Liver (tissue), 2 donors: ENCODE data around the gene BRWD1.

Source experiments
- GABPA ChIP-seq, 2 donors: IDR thresholded peaks in 1 of 2; conservative IDR thresholded peaks in 1 of 2; 2 replicates each; pipeline ENCODE4 v1.6.1; 2016; ENCODE audit warnings: antibody characterized with exemption in 2 of 2, mild to moderate bottlenecking in 1 of 2, moderate library complexity in 1 of 2
- TF ChIP-seq, protein P1 (sequence below): IDR thresholded peaks from 2 replicates; pipeline ENCODE4 v1.6.1; 2016; ENCODE audit warnings: antibody characterized with exemption
- donor health status: healthy.

DNA sequence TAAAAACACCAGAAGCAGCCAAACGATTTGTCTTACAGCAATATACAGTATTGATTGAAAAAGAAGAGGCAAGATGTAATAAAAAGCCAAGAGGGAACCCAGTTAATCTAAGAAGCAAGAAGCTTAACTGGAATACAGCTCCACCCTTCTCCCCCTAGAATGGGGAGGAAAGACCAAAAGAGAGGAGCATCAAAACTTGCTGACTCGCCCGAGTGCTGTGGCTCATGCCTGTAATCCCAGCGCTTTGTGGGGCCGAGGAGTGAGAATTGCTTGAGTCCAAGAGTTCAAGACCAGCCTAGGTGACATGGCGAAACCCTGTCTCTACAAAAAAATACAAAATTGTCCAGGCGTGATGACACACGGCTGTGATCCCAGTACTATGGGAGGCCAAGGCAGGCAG lies 32.2 kb downstream of the BRWD1 start:
- no peak for TF ChIP-seq GABPA (IDR thresholded peaks at IDR 0.05 in 1 of 2, conservative IDR thresholded peaks at IDR 0.05 in 1 of 2)
- TF ChIP-seq, protein P1, sequence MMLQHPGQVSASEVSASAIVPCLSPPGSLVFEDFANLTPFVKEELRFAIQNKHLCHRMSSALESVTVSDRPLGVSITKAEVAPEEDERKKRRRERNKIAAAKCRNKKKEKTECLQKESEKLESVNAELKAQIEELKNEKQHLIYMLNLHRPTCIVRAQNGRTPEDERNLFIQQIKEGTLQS, result no peak
